Retinal pigment epithelial cell (primary cell): ENCODE data around the gene SPATA9.
"Not testable (repeated sequence)": the region's sequence is repeated elsewhere in the genome, so short reads cannot be mapped to it uniquely, and the experiment has no call there.

Source experiments
- DNase-seq: peaks from one replicate; pipeline ENCODE4 v3.0.0-alpha.2; 2010; ENCODE audit warnings: low read depth
- H3K4me3 ChIP-seq: 2 replicates; pipeline ENCODE4 v1.5.1; 2011; ENCODE audit warnings: mild to moderate bottlenecking, low read length, control low read depth, moderate library complexity
- TF ChIP-seq, protein P1 (sequence below): conservative IDR thresholded peaks from 2 replicates; pipeline ENCODE4 v1.5.1; 2011; ENCODE audit warnings: low read depth, low read length, control low read depth, inconsistent platforms

The SPATA9 gene

DNA sequence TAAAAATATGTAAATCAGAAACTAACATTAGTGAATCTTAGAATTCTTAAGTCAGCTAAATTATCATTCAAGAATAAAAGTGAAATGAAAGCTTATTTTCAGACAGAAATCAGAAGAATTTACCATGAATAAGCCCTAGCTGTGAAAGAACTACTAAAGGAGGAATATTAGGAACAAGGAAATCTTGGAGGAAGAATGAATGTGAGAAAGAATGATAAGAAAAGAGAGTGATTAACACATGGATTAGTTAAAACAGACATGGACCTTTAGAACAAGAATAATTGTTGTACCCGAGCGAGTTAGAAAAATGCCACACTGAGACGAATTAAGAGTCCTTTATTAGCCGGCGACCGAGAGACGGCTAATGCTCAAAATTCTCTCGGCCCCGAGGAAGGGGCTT lies 24.3 kb upstream of the SPATA9 start:
- DNase-seq = no peak

DNA sequence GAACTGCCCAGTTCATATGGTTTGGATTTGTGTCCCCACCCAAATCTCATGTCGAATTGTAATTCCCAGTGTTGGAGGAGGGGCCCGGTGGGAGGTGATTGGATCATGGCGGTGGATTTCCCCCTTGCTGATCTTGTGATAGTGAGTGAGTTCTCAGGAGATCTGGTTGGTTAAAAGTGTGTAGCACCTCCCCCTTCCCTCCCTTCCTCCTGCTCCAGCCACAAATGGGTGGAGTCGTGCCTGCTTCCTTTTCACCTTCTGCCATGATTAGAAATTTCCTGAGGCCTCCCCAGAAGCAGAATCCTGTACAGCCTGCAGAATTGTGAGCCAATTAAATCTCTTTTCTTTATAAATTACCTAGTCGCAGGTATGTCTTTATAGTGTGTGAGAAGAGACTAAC lies 23.4 kb upstream of the SPATA9 start:
- DNase-seq = not testable (repeated sequence)

More for the DNA sequence above, 24.3 kb upstream of the SPATA9 start:
- TF ChIP-seq, protein P1, sequence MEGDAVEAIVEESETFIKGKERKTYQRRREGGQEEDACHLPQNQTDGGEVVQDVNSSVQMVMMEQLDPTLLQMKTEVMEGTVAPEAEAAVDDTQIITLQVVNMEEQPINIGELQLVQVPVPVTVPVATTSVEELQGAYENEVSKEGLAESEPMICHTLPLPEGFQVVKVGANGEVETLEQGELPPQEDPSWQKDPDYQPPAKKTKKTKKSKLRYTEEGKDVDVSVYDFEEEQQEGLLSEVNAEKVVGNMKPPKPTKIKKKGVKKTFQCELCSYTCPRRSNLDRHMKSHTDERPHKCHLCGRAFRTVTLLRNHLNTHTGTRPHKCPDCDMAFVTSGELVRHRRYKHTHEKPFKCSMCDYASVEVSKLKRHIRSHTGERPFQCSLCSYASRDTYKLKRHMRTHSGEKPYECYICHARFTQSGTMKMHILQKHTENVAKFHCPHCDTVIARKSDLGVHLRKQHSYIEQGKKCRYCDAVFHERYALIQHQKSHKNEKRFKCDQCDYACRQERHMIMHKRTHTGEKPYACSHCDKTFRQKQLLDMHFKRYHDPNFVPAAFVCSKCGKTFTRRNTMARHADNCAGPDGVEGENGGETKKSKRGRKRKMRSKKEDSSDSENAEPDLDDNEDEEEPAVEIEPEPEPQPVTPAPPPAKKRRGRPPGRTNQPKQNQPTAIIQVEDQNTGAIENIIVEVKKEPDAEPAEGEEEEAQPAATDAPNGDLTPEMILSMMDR = no peak
- H3K4me3 ChIP-seq = no peak overlapping the region

DNA sequence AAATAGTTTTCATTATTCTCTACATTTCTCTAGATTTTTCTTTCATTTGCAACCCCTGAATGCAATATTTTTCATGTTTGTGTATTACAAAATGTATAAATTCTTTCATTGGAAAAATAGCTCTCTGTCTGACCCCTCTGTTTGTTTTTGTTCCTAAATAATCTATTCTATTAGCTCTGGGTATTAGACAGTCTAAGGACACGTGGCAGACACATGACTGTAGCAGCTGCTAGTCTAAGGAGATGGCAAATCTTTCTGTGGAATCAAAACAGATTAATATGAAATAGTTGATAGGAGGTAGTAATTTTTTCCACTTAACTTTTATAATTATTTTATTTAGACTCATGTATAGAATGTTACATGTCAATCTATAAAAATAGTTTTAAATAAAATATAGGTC lies 21.4 kb upstream of the SPATA9 start:
- TF ChIP-seq, protein P1 = no peak
- H3K4me3 ChIP-seq = no peak overlapping the region
- DNase-seq = no peak

More for the DNA sequence above, 23.4 kb upstream of the SPATA9 start:
- H3K4me3 ChIP-seq = not testable (repeated sequence)

DNA sequence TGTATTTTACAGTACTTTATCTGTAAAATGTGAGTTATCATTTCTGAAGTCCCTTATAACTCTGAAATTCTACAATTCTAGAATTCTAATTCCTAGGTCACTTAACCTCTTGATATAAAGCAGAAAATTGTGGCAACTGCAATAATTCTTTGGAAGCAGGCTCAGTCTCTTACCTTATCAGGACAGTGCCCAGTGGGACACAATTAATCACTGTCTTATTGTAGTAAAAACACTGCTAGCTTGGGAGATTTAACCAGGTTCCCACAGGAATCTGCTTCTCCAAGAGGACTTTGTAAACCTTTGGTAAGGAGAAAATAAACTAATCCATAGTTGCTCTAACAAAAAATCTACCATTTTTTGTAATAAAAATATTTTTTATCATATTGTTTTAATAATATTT lies 18.3 kb upstream of the SPATA9 start:
- no peak for DNase-seq
- TF ChIP-seq, protein P1 = no peak
- H3K4me3 ChIP-seq = no peak overlapping the region

DNA sequence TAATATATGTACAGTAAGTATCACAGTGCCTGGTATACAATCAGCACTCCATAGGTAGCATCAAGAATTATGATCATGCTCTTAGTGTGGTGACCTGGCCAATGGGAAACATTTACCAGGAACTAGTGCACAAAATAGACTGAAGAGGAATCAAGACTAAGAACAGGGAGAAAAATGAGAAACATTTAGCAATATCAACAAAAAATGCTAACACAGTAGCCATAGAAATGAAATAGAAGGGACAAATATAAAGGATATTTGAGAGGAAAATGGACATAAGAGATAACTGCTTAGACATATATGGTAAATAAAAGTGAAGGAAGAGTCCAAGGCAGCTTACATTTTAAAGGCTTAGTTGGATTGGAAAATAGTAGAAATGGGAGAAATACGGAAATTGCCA lies 16.5 kb upstream of the SPATA9 start:
- TF ChIP-seq, protein P1 = no peak
- no peak for DNase-seq
- H3K4me3 ChIP-seq = no peak overlapping the region

DNA sequence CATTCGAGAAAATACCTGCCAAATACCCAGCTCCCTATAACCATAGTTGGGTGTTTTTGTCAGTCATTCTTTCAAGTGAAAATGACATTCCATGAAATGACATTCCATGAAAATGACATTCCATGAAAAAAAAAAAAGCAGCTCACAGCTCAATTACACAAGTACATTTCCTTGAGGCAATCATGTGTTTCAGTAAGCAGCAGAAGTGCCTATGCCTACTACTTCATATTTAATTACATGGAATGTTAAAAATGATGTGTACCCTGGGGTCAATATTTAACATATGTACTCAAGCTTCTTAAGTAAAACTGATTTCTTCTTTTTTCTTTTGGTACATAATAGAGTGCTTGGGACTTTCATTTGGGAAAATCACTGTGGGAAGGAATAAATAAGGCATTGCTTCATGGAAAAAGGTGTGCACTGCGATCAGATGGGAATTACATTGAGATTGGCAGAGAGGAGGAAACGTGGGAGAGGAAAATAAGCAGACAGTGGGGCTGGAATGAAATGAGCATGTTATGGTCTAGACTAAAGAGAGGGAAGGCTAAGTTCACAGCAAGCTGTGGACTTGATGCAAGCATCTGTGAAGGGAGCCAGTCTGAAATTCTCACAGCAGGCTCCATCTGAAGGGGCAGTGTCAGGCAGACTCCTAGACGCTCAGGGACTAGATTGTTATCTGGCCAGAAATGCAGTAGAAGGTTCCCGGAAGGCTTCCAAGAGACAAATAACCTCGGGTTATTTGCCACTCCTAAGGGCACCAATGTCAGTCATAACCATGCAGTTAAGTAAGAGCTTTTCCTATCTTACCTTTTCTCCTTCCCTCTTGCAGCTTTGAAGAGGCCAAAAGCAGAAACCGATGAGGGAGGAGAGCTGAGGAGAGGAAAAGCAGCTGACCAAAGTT lies 15.2 kb upstream of the SPATA9 start:
- DNase-seq = no peak
- TF ChIP-seq, protein P1 = no peak
- no peak overlapping the region for H3K4me3 ChIP-seq

DNA sequence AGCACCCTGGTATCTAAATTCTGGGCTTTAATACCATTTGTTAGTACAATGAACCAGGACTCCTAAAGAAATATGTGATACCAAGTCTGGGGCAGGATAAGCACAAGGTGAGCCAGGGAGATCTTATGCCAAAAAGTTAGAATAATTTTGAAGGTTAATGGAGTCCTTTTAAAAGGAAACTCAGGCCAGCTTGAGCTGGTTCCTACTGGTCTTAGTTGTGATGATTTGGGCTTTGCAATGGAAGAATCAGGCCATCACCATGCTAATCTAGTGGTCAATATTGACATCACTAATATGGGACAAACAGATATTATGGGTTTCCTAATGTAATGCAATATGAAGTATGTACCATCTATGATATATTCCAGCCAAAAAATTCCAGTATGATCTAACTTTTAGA lies 7.5 kb upstream of the SPATA9 start:
- no peak overlapping the region for H3K4me3 ChIP-seq
- no peak for DNase-seq
- TF ChIP-seq, protein P1 = no peak
